ENCODE results near the gene KIF26B.

Gene KIF26B

GRCh38 chr1:245538671-245539070 lies 383.9 kb downstream of the KIF26B start:
- no peak for DNase-seq

- no peak for DNase-seq
Measured at GRCh38 chr1:245541369-245541768, 386.6 kb downstream of the KIF26B start.

GRCh38 chr1:245542365-245542764 lies 387.6 kb downstream of the KIF26B start:
- no peak for DNase-seq

- DNase-seq: no peak
Measured at GRCh38 chr1:245544236-245544635, 389.5 kb downstream of the KIF26B start.

- DNase-seq: peak; percentile 31 to 45 (median 36)
Measured at GRCh38 chr1:245546875-245547274, 392.1 kb downstream of the KIF26B start.

- DNase-seq: no peak
Measured at GRCh38 chr1:245549996-245550719, 395.4 kb downstream of the KIF26B start.

GRCh38 chr1:245550720-245551043 lies 395.9 kb downstream of the KIF26B start:
- peak in 2 of 3 donors; percentile 17 to 23 for DNase-seq

- no peak for DNase-seq
Measured at GRCh38 chr1:245551536-245551935, 396.8 kb downstream of the KIF26B start.

- no peak for DNase-seq
Measured at GRCh38 chr1:245552331-245552730, 397.5 kb downstream of the KIF26B start.

- DNase-seq: no peak
Measured at GRCh38 chr1:245556057-245556456, 401.3 kb downstream of the KIF26B start.

- DNase-seq: no peak
Measured at GRCh38 chr1:245558069-245558468, 403.3 kb downstream of the KIF26B start.

- DNase-seq: no peak
Measured at GRCh38 chr1:245560316-245560859, 405.6 kb downstream of the KIF26B start.

GRCh38 chr1:245561665-245562234 lies 407.0 kb downstream of the KIF26B start:
- DNase-seq: no peak

GRCh38 chr1:245566134-245566533 lies 411.3 kb downstream of the KIF26B start:
- DNase-seq: no peak

GRCh38 chr1:245566952-245567351 lies 412.2 kb downstream of the KIF26B start:
- no peak for DNase-seq

GRCh38 chr1:245571815-245572294 lies 417.1 kb downstream of the KIF26B start:
- DNase-seq: no peak

- no peak for DNase-seq
Measured at GRCh38 chr1:245572709-245573108, 417.9 kb downstream of the KIF26B start.

GRCh38 chr1:245575710-245576109 lies 420.9 kb downstream of the KIF26B start:
- peak in 1 of 3 donors; percentile 10 for DNase-seq

- no peak for DNase-seq
Measured at GRCh38 chr1:245576323-245576722, 421.5 kb downstream of the KIF26B start.

- DNase-seq: peak; percentile 44 to 56 (median 45)
Measured at GRCh38 chr1:245577191-245578157, 422.7 kb downstream of the KIF26B start.

GRCh38 chr1:245578308-245578707 lies 423.5 kb downstream of the KIF26B start:
- no peak for DNase-seq

- no peak for DNase-seq
Measured at GRCh38 chr1:245578771-245579170, 424.0 kb downstream of the KIF26B start.

GRCh38 chr1:245579881-245580280 lies 425.1 kb downstream of the KIF26B start:
- no peak for DNase-seq
